Right lobe of liver (tissue), 6 donors: Measurements from ENCODE around the gene PARP1. TPM values are rescaled to one million over a fixed set of nuclear protein-coding genes. Genes with fewer than 3 reads are reported as not detected.

Experiments used
- ATAC-seq, 4 donors: fragments of 200-7000 bp; cut with Tn5 transposase; one replicate each; pipeline ENCODE4 v1.9.1; 2020; ENCODE audit warnings: mild to moderate bottlenecking in 4 of 4, moderate library complexity in 4 of 4
- DNase-seq, 3 donors: peaks; one replicate each; pipeline ENCODE4 v3.0.0-alpha.2; 2020
- H3K27ac ChIP-seq, 3 donors: fragments of 200-600 bp; one replicate each; pipeline ENCODE4 v1.8.0; 2022
- H3K27me3 ChIP-seq, 2 donors: fragments of 200-600 bp; one replicate each; pipeline ENCODE4 v1.8.0; 2022
- H3K36me3 ChIP-seq, 4 donors: fragments of 200-600 bp; sonication (generic) in 1 of 4; one replicate each; pipeline versions ENCODE4 v1.5.1 to v1.8.0; 2017 to 2022; ENCODE audit warnings: control low read depth in 1 of 4
- H3K4me1 ChIP-seq, 4 donors: fragments of 200-600 bp; sonication (generic) in 1 of 4; one replicate each; pipeline versions ENCODE4 v1.5.1 to v1.8.0; 2017 to 2022; ENCODE audit warnings: control low read depth in 1 of 4
- H3K4me3 ChIP-seq, 3 donors: fragments of 200-600 bp; one replicate each; pipeline ENCODE4 v1.8.0; 2022
- H3K9me3 ChIP-seq, 4 donors: fragments of 200-600 bp; sonication (generic) in 1 of 4; one replicate each; pipeline versions ENCODE4 v1.5.1 to v1.8.0; 2017 to 2022; ENCODE audit warnings: control low read depth in 1 of 4
- POLR2A ChIP-seq: fragments of 450-650 bp; IDR thresholded peaks from one replicate; pipeline ENCODE4 v1.6.1; 2017; ENCODE audit warnings: antibody characterized with exemption, mild to moderate bottlenecking
- WGBS: methylation state at CpG from one replicate; pipeline ENCODE4 v1.1.6; 2018; ENCODE audit warnings: low coverage, low lambda C conversion rate; ENCODE audit not compliant: insufficient coverage; ENCODE audit errors: missing lambda C conversion rate; 5-methylcytosine and 5-hydroxymethylcytosine counted together
- intact Hi-C, 2 donors: fragments of 100-400 bp; cut with DNase I; formaldehyde crosslinking; loops; one replicate each; pipeline versions ENCODE4 v1.11.2 to v1.14.1; 2022
- total RNA-seq, 6 experiments: library from RNA; depleted of rRNA in 2 of 6; stranded (reverse); fragments of >200 nt in 2 of 6; fragmentation: NEBNext Ultra II Directional in 3 of 6; extraction: Animal tissue kit (Norgen Biotek cat#: 25700) in 3 of 6; gene quantifications; one replicate each; pipeline versions ENCODE4 v1.1.0 to v1.2.4, GENCODE V29; 2016 to 2023
- TF ChIP-seq, protein P1 (sequence below), 4 donors: fragments of 200-600 bp in 3 of 4; fragments of 450-650 bp in 1 of 4; IDR thresholded peaks; one replicate each; pipeline versions ENCODE4 v1.5.1 to v1.8.0; 2016 to 2022; ENCODE audit warnings: antibody characterized with exemption in 4 of 4, mild to moderate bottlenecking in 2 of 4
- donor health status: DM: no; HTN: yes; CAD: no.
- donor health status: DM: no; HTN: no; CAD: no.
- donor health status: DM: no; HTN: no; CAD: no.
- donor health status: DM: no; HTN: yes; CAD: no.
- donor health status: DM: no; HTN: yes; CAD: no.

Gene PARP1
- total RNA-seq, 6 experiments from 2014 or later, result 38.2 to 74.3 (median 60.1) TPM

DNA sequence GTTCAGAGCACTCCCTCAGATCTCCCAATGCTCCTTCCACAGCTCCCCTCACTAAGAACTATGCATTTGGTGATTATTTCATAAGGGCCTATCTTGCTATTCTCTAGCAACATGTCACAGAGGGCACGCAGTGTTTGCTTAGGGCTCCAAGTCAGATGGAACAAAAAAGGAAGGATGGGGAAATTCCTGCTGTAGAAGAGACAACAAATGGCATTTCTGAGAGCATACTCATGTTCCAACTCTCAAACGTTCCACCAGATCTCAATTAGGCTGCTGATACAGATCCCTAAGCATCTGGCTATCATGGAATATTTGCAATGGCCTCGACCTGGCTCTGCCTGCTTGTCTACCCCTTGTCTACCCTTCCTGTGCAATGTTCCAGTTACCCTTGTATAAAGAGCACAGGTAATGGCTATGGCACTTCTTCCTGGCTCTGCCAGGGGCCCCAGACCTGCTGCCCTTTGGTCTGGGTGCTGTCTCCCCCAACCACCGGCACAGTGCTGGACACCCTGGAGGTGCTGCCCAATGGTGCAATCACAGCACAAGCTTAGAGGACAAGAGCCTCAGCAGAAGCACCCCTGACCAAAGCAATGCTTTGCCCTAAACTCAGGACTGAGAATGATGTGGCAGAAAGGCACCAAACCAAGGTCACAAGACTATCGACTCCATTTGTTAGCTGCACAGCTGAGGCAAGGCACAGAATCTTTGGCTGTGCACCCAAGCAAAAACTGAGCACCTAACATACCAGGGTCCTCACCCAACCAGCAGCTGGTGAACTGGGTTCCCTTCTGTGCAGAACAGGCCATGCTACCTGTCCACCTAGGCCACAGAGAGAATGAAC lies 3.6 kb downstream of the PARP1 start:
- peaks cover 0 to 32% (median 11%) of the 10 kb centered on the region in 4 donors for H3K4me1 ChIP-seq
- no peak overlapping the region for H3K27ac ChIP-seq
- no peak for TF ChIP-seq POLR2A
- TF ChIP-seq, protein P1, sequence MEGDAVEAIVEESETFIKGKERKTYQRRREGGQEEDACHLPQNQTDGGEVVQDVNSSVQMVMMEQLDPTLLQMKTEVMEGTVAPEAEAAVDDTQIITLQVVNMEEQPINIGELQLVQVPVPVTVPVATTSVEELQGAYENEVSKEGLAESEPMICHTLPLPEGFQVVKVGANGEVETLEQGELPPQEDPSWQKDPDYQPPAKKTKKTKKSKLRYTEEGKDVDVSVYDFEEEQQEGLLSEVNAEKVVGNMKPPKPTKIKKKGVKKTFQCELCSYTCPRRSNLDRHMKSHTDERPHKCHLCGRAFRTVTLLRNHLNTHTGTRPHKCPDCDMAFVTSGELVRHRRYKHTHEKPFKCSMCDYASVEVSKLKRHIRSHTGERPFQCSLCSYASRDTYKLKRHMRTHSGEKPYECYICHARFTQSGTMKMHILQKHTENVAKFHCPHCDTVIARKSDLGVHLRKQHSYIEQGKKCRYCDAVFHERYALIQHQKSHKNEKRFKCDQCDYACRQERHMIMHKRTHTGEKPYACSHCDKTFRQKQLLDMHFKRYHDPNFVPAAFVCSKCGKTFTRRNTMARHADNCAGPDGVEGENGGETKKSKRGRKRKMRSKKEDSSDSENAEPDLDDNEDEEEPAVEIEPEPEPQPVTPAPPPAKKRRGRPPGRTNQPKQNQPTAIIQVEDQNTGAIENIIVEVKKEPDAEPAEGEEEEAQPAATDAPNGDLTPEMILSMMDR (IDR thresholded peaks at IDR 0.05), result no peak
- intact Hi-C loops, result no loop called here
- 41% methylated on average over 3 of the region's 5 CpGs for WGBS
- peaks cover 0 to 25% (median 11%) of the 10 kb centered on the region in 4 donors for H3K36me3 ChIP-seq
- no peak for DNase-seq
- no peak for ATAC-seq
- H3K4me3 ChIP-seq, result no peak overlapping the region
- H3K27me3 ChIP-seq, result no peaks in the 10 kb centered on the region
- no peaks in the 10 kb centered on the region for H3K9me3 ChIP-seq

DNA sequence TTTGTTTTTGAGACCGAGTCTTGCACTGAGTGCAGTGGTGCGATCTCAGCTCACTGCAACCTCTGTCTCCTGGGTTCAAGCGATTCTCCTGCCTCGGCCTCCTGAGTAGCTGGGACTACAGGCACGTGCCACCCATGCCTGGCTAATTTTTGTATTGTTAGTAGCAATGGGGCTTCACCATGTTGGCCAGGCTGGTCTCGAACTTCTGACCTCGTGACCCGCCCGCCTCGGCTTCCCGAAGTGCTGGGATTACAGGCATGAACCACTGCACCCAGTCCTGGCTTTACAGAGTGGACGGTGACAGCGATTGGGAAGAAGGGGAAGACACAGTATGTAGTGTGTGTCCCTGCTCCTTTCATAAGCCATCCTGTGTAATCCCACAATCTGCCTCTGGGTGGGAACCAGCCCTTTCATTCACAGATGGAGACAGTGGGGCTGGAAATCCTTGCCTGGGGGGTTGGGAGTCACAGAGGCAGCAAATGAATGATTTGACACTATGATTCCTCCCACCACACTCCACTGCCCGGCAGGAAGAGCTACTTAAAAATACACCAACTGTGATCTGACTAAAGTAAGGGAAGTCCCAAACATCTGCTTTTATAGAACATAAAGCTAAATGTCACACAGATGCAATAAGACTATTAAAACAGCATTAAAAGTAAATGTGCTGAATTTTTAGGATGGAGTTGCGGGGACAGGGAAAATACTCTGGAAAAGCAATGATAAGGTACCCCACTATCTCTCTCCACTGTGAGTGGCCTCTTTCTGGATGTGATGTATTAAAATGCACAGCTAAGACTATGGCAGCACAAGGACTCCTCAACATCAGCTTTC lies 4.5 kb downstream of the PARP1 start:
- intact Hi-C loops, result no loop called here
- Histone ChIP-seq H3K9me3 (no peaks in the 10 kb centered on the region), H3K27me3 (no peaks in the 10 kb centered on the region), H3K4me1 (peaks cover 0 to 37% (median 11%) of the 10 kb centered on the region in 4 donors), H3K36me3 (peaks cover 0 to 26% (median 13%) of the 10 kb centered on the region in 4 donors), H3K4me3 (no peak overlapping the region), H3K27ac (no peak overlapping the region)
- DNase-seq, result no peak
- TF ChIP-seq POLR2A, result no peak
- TF ChIP-seq, protein P1 (IDR thresholded peaks at IDR 0.05), result no peak
- WGBS, result 65% methylated on average over 8 of the region's 15 CpGs
- no peak for ATAC-seq

- WGBS, result 90% methylated on average over 2 of the region's 4 CpGs
Observed at GRCh38 chr1:226402739-226403165, 5.1 kb downstream of the PARP1 start.

More at GRCh38 chr1:226402739-226403165, 5.1 kb downstream of the PARP1 start:
- no peak overlapping the region for H3K27ac ChIP-seq
- H3K9me3 ChIP-seq, result no peaks in the 10 kb centered on the region
- DNase-seq (no peak), ATAC-seq (no peak)
- intact Hi-C loops, result no loop called here
- H3K4me3 ChIP-seq, result no peak overlapping the region
- TF ChIP-seq, protein P1 (IDR thresholded peaks at IDR 0.05), result no peak
- TF ChIP-seq POLR2A, result no peak
- H3K27me3 ChIP-seq, result no peaks in the 10 kb centered on the region
- peaks cover 0 to 26% (median 13%) of the 10 kb centered on the region in 4 donors for H3K36me3 ChIP-seq
- peaks cover 0 to 43% (median 11%) of the 10 kb centered on the region in 4 donors for H3K4me1 ChIP-seq
